RPMI8226 (cell line): Measurements from ENCODE around the gene DYRK1A.

Source experiments
- DNase-seq: peaks from one replicate; pipeline ENCODE4 v3.0.0-alpha.2; 2015

Gene DYRK1A

GRCh38 chr21:37452227-37452626 lies 85.7 kb downstream of the DYRK1A start:
- no peak for DNase-seq

DNA sequence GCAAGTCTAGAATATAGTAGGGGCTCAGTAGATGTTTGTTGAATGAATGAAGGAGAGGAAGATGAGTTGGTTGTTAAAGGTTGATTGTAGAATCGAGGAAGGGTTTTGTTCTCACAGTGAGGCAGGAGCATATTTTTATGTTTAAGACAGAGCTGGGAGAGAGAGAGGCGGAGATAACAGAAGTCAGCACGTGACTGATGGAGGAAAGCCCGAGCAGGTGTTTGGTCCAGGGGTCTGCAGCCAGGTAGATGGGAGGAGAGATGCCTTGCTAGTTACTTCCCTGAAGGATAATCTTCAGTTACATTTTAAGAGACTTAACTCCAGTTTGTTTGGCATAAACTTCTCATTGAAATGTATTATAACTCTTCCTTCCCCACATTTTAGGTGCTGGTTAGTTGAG lies 86.8 kb downstream of the DYRK1A start:
- no peak for DNase-seq

GRCh38 chr21:37454869-37455503 lies 88.4 kb downstream of the DYRK1A start:
- no peak for DNase-seq

- no peak for DNase-seq
Observed at GRCh38 chr21:37455504-37455911, 88.9 kb downstream of the DYRK1A start.

DNA sequence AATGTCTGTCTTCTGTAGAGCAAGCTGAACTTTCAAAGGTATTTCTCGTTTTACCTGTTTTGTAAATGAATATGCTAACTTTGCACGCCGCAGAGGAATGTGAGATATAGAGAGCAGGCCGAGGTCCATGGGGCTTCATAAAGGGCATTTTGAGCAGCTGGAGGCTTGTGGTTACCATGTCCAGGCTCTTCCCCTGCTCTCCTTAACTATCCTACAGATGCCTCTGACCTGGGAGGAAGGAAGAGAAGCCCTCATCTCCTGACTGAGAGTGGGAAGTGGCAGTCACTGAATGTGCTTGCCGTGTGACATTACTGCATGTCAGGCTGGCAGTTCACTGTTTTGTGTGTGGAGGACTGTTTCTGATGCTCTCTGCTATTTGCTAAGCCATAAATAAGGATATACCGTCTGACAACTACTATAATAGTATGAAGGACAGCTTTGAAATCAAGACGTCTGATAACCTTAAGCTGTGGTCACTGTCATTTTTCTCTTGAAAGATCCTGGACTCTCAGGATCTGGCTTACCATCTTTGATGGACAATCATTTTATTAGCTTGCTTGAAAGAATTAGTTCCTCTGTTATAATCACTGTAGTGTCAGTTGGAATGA lies 92.2 kb downstream of the DYRK1A start:
- DNase-seq = no peak

DNA sequence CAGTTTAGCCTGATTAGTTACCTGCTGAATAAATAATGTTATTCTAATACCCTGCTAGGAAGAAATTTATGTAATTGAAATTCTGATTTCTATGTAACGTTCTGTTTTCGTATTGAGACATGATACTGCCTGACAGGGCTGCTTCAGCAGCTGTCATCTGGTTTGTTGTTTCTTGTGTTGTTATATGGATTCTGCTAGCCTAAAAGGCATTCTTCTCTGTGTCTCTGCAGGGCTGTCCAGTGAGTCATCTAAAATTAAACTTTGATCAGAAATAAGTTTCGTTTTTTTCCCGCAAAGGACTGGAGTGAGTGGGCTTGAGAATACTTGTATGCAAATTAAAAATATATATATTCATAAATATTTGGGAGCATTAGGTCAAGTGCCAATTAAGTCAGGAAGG lies 93.0 kb downstream of the DYRK1A start:
- DNase-seq = no peak

DNA sequence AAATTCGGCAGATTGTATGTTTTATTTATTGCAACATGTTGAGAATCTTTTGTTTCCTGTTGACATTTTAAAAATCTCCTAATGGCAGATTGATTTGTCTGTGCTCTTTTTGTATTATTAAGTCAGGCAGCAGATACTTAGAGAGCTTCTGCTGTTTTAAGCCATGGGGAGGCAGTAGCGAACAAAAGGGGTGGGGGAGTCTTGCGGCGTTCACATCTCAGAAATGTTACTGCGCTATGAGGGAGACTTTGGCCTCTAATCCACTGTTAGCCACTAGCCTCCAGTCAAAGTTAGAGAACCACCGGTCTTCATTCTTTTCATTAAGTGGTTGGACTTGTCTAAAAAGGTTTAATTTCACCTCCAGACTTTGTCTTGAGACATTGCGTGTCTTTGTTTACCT lies 93.6 kb downstream of the DYRK1A start:
- no peak for DNase-seq

GRCh38 chr21:37461479-37461878 lies 94.9 kb downstream of the DYRK1A start:
- peak; percentile 15 for DNase-seq

GRCh38 chr21:37462087-37462861 lies 95.7 kb downstream of the DYRK1A start:
- no peak for DNase-seq

DNA sequence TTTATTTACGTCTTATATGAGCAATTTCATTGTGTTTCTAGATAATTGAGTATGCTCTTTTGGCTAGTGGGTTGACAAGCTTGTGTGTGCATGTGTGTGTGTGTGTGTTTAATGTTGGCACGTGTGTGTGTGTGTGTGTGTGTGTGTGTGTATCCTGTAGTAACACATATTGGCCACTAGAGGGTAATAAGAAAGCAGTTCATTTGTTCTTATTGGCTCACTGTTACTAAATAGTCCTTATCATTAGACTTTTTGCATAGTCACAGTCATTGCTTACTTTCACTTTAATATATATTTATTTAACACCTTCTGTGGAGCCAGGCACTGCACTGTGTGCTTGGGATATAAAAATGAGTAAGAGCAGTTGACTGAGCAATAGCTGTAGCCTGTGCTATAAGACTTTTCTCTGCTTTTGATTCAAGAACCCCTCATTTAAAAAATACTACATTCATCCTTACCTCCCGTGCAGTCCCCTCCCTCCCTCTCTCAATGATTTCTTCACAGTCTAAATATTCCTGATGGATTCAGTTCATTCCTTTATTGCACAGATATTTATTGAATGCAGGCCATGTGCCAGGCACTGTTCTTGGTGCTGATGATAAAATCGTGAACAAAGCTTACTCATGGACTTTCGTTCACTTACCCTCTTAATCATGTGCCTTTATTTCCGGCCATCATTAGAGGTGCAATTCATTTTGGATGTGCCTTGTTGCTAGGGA lies 96.7 kb downstream of the DYRK1A start:
- peak; percentile 21 for DNase-seq

GRCh38 chr21:37467082-37467481 lies 100.5 kb downstream of the DYRK1A start:
- no peak for DNase-seq

- DNase-seq = no peak
Observed at GRCh38 chr21:37468909-37469308, 102.3 kb downstream of the DYRK1A start.

DNA sequence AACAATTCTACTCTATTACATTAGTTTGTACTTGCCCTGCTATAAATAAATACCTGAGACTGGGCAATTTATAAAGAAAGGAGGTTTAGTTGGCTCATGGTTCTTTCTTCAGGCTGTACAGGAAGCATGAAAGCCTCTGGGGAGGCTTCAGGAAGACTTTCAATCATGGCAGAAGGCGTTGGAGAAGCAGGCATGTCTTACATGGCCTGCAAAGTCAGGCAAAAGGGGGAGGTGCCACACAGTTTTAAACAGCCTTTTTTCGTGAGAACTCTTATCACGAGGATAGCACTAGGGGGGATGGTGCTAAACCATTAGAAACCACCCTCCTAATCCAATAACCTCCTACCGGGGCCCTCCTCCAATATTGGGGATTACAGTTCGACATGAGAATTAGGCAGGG lies 102.9 kb downstream of the DYRK1A start:
- no peak for DNase-seq

- no peak for DNase-seq
Observed at GRCh38 chr21:37472581-37472980, 106.0 kb downstream of the DYRK1A start.

DNA sequence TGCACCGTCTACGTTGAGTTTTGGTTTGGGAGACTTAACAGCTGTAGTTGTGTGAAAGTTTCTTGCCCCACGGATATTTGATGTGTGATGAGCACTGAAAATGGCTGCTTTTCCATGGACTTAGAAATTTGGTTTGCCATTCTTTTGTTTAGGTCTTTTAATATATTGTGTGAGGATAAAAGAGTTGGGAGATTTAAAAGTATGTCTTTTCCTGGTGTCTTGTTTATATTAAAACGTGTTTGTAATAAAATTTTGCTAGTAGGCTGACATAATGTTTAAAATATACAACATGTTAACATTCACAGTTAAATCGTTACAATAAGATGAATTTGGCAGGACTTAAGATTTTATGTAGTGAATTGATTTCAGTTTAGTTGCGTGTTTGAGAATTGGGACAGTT lies 106.9 kb downstream of the DYRK1A start:
- DNase-seq = no peak

DNA sequence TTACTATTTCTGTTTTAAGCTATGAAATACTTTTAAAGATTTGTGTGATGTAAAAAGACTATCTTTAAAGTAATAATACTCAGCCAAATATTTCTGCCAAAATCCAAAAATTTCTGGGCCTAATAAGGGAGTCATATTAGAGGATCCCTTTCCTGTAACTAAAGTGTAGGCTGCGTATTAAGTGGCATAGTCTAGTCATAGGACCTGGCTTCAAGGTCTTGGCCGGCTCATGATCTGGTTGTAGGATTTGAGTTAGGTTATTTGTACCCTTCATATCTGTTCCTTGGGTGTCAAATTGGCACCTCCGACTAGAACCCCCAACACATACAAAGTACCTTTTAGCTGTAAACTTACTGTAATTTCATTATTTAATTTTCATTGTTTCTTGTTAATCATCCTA lies 107.8 kb downstream of the DYRK1A start:
- DNase-seq = no peak

- peak; percentile 7 for DNase-seq
Observed at GRCh38 chr21:37475186-37475868, 108.8 kb downstream of the DYRK1A start.

- no peak for DNase-seq
Observed at GRCh38 chr21:37478794-37479193, 112.2 kb downstream of the DYRK1A start.

GRCh38 chr21:37483776-37484175 lies 117.2 kb downstream of the DYRK1A start:
- DNase-seq = no peak

DNA sequence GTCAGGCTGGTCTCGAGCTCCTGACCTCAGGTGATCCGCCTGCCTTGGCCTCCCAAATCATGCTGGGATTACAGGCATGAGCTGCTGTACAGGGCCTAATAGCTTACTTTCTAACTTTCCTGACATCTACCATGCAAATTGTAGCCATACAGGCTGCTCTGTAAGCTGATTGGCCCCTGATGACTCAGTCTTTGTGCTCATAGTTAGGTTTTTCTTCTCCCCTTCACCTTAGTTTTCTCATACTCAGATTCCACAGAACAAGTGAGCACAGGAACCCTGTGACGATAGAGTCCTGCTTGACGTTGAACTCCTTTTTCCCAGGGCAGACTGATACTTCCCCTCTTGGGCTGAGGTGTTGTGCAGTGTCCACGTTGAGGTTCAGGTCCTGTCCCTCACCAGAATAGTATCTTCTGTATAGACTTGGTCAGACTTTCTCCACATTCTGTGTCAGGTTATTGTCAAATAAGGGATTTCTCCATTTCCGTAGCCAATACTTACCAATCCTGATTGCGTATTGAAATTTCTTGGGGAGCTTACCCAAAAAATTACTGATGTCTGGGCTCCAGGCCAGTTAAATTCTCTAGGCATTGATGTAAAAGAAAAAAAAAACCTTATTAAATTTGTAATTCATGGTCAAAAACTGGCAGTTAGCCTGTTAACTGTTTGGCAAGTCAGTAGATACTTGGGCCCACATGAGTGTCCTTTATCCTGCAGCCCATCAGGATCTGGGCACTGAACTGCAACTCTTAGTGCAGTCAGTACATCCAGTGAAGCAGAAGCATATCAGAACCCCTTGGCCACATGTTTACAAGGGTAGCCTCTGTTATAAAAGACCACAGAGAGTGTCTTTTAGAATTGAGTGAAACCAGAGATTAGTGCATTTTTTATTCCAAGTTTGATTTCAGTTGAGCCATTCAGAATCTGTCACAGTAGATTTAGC lies 118.2 kb downstream of the DYRK1A start:
- DNase-seq = no peak

- DNase-seq = no peak
Observed at GRCh38 chr21:37489553-37489952, 123.0 kb downstream of the DYRK1A start.

DNA sequence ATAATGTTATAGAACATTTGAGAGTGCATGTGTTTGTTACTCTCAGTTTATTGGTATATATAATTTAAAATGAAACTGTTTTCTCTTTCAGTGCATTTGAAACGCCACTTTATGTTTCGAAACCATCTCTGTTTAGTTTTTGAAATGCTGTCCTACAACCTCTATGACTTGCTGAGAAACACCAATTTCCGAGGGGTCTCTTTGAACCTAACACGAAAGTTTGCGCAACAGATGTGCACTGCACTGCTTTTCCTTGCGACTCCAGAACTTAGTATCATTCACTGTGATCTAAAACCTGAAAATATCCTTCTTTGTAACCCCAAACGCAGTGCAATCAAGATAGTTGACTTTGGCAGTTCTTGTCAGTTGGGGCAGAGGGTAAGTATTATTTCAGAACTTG lies 123.5 kb downstream of the DYRK1A start:
- no peak for DNase-seq
